ENCODE results near the gene RTEL1.

Gene RTEL1

GRCh38 chr20:63702751-63703470, 44.8 kb downstream of the RTEL1 start:
- Histone ChIP-seq H3F3A (ENCODE audit: control insufficient read depth, insufficient read depth) (no peaks in the 10 kb centered on the region), H3K27me3 (ENCODE audit: control insufficient read depth, low read length) (no peaks in the 10 kb centered on the region), H3K9me2 (replicated peaks; ENCODE audit: control insufficient read depth, low read length) (no peaks in the 10 kb centered on the region), H3K79me2 (ENCODE audit: control insufficient read depth, low read length) (peaks cover 30% of the 10 kb centered on the region), H3K4me2 (ENCODE audit: low read length) (no peak overlapping the region), H4K20me1 (ENCODE audit: control insufficient read depth, insufficient read depth, low read depth, low read length) (peaks cover 9% of the 10 kb centered on the region), H3K4me1 (ENCODE audit: control insufficient read depth, low read length) (peaks cover 17% of the 10 kb centered on the region), H3K4me3 (ENCODE audit: low read length) (no peak overlapping the region), H3K36me3 (ENCODE audit: control insufficient read depth, low read length) (peaks cover 34% of the 10 kb centered on the region), H3K27ac (ENCODE audit: low read depth, low read length) (no peak overlapping the region), H3K9me3 (ENCODE audit: control insufficient read depth, insufficient read depth, low read length) (no peaks in the 10 kb centered on the region)
- no peak for TF ChIP-seq EZH2phosphoT487 (IDR thresholded peaks at IDR 0.05; ENCODE audit: borderline replicate concordance, low read length)
- TF ChIP-seq CTCF (IDR thresholded peaks at IDR 0.05; ENCODE audit: low read depth, low read length, poor library complexity, severe bottlenecking), result no peak

GRCh38 chr20:63703471-63703975, 45.4 kb downstream of the RTEL1 start:
- peaks cover 19% of the 10 kb centered on the region for H3K4me1 ChIP-seq (ENCODE audit: control insufficient read depth, low read length)
- H3K27ac ChIP-seq (ENCODE audit: low read depth, low read length), result no peak overlapping the region
- H3K79me2 ChIP-seq (ENCODE audit: control insufficient read depth, low read length), result peaks cover 36% of the 10 kb centered on the region
- no peaks in the 10 kb centered on the region for H3F3A ChIP-seq (ENCODE audit: control insufficient read depth, insufficient read depth)
- peaks cover 37% of the 10 kb centered on the region for H3K36me3 ChIP-seq (ENCODE audit: control insufficient read depth, low read length)
- no peak overlapping the region for H3K4me2 ChIP-seq (ENCODE audit: low read length)
- H3K4me3 ChIP-seq (ENCODE audit: low read length), result no peak overlapping the region
- H3K27me3 ChIP-seq (ENCODE audit: control insufficient read depth, low read length), result no peaks in the 10 kb centered on the region
- TF ChIP-seq CTCF (IDR thresholded peaks at IDR 0.05; ENCODE audit: low read depth, low read length, poor library complexity, severe bottlenecking), result no peak
- TF ChIP-seq EZH2phosphoT487 (IDR thresholded peaks at IDR 0.05; ENCODE audit: borderline replicate concordance, low read length), result no peak
- no peaks in the 10 kb centered on the region for H3K9me3 ChIP-seq (ENCODE audit: control insufficient read depth, insufficient read depth, low read length)
- H3K9me2 ChIP-seq (replicated peaks; ENCODE audit: control insufficient read depth, low read length), result no peaks in the 10 kb centered on the region
- H4K20me1 ChIP-seq (ENCODE audit: control insufficient read depth, insufficient read depth, low read depth, low read length), result peaks cover 10% of the 10 kb centered on the region

GRCh38 chr20:63703976-63704748, 46.0 kb downstream of the RTEL1 start:
- Histone ChIP-seq H3K4me1 (ENCODE audit: control insufficient read depth, low read length) (peaks cover 20% of the 10 kb centered on the region), H3K36me3 (ENCODE audit: control insufficient read depth, low read length) (peaks cover 44% of the 10 kb centered on the region), H4K20me1 (ENCODE audit: control insufficient read depth, insufficient read depth, low read depth, low read length) (peaks cover 14% of the 10 kb centered on the region), H3K9me3 (ENCODE audit: control insufficient read depth, insufficient read depth, low read length) (no peaks in the 10 kb centered on the region), H3K27me3 (ENCODE audit: control insufficient read depth, low read length) (no peaks in the 10 kb centered on the region), H3F3A (ENCODE audit: control insufficient read depth, insufficient read depth) (no peaks in the 10 kb centered on the region), H3K27ac (ENCODE audit: low read depth, low read length) (no peak overlapping the region), H3K79me2 (ENCODE audit: control insufficient read depth, low read length) (peaks cover 43% of the 10 kb centered on the region), H3K9me2 (replicated peaks; ENCODE audit: control insufficient read depth, low read length) (no peaks in the 10 kb centered on the region), H3K4me2 (ENCODE audit: low read length) (no peak overlapping the region), H3K4me3 (ENCODE audit: low read length) (no peak overlapping the region)
- TF ChIP-seq EZH2phosphoT487 (IDR thresholded peaks at IDR 0.05; ENCODE audit: borderline replicate concordance, low read length) (no peak), CTCF (IDR thresholded peaks at IDR 0.05; ENCODE audit: low read depth, low read length, poor library complexity, severe bottlenecking) (no peak)

All from DOHH2 (cell line).